ENCODE results near the gene MINAR1.

The MINAR1 gene

DNA sequence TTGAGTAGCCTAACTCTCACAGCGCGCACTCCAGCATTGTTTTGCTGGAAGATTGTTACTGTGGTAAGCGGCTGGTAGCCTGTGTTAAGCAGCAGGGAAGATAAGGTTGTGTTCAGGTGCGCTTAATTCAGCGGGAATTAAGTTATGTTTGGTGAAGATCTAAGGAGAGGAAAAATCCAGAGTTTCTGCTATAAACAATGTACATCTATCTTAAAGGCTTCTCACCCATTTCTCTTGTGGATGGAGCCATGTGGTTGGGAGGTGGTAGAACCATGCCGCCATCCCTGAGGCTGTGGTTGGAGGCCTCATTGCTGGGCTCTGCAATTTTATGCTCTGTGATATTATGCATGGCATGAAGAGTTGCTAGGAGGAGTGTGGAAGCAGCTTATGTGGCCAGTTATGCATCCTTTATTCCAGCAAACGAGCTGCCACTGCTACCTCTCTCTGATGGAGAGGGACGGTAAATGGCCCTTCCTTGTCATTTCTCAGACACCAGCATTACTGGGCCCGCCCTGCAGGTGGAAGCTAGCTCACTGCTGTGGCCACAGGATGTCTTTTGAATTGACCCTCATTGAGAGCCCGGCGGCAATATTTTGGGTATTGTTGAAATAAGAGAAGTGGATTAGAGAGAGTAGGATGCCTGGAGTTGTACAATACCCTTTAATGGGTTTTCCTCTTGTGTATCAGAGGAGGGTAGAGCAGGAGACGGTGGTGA, 1.3 kb downstream of the MINAR1 start:
- DNase-seq: no peak

DNA sequence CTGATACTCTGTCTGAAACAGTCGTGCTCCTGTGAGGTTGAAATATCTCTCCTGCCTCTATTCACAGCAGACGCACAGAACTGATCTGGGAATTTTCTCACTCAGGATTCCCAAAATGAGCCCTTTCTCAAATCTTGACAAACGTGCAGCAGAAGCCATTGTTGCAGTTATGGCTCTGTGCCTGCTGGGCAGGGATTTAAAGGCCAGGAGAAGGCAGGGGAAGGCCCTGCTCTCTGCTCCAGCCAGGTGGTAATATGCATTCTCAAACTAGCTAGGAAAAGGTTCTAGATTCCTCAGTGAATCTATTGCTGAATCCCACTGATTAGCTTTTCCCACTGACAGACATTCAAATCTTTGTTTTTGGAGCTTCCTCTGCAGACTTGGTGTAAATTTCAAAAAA, 2.2 kb downstream of the MINAR1 start:
- no peak for DNase-seq

DNA sequence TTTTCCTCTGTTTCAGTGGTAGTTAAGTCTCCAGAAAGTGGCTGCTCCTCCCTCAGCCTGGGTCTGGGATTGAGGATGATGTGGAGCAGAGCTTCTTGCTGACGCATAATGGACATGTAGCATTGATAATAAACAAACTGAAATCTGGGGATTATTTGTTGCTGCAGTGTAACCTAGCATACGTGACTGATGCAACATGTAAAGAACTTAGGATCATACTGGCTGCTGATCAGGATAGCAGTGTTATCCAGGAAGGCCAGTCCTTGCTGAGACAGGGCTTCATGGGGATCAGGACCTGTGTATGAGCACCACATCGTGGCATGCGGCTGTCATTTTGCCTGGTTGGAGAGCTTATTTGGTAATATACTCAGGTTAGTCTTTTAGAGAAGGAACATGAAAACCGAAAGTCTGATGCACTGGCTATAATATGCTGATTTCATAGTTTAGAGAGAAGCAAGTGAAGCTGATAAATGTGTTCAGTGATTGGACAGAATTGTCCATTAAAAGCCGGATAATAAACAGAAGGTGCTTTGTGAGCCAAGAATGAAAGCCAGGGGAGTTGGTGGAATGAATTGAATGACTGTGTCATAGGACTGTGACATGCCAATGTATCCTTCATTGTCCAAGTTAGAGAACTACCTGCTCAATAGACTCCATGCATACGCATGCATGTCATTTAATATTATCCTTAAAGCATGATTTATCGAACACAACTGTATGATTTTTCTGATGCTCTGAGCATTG, 4.1 kb downstream of the MINAR1 start:
- DNase-seq: no peak

DNA sequence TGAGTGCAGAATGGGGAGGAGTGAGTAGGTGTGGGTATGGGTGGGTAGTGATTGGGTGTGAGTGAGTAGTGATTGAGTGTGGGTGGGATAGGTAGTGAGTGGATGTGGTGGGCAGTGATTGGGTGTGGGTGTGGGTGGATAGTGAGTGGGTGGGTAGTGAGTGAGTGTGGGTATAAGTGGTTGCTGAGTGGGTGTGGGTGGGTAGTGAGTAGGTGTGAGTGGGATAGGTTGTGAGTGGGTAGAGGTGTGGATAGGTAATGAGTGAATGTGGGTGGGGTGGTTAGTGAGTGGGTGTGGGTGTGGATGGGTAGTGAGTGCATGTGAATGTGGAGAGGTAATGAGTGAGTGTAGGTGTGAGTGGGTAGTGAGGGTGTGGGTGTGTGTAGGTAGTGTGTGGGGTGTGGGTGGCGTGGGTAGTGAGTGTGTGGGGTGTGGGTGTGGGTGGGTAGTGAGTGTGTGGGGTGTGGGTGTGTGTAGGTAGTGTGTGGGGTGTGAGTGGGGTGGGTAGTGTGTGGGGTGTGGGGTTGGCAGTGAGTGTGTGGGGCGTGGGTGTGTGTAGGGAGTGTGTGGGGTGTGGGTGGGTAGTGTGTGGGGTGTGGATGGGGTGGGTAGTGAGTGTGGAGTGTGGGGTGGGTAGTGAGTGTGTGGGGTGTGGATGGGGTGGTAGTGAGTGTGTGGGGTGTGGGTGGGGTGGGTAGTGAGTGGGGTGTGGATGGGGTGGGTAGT, 5.3 kb downstream of the MINAR1 start:
- DNase-seq: no peak

DNA sequence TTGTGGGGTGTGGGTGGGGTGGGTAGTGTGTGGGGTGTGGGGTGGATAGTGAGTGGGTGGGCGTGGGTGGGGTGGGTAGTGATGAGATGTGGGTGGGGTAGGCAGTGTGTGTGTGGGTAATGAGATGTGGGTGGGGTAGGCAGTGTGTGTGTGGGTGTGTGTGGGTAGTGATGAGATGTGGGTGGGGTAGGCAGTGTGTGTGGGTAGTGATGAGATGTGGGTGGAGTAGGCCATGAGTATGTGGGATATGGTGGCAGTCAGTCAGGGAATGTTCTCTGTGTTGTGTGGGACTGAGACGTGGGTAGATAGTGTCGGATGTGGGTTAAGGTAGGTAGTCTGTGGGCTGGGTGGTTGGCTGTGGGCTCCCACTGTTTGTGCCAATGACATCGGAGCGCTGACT, 7.1 kb downstream of the MINAR1 start:
- no peak for DNase-seq

DNA sequence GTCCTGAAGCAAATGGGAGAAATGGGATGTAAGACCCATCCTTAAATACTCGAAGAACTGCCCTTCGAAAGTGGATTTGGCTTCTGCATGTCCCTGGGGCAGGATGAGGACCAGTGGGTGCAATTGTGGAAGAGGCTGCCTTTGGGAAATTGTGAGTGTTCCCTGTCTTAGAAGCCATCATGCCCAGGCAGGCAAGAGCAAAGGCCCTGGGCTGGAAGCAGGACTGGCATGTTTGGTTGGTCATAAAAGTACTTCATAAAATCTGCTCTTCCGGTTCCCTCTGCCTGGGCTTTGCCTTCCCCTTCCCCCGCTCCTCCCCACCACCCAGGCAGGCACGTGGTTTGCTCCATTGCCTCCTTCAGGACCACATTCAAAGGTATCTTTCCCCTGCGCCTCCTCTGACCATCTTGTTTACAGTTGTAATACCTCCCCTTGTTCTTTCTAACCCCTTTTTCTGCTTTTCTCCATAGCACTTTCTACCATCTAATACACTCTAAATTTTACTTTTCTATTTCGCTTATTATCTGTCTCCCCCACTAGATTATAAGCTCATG, 8.3 kb downstream of the MINAR1 start:
- no peak for DNase-seq

DNA sequence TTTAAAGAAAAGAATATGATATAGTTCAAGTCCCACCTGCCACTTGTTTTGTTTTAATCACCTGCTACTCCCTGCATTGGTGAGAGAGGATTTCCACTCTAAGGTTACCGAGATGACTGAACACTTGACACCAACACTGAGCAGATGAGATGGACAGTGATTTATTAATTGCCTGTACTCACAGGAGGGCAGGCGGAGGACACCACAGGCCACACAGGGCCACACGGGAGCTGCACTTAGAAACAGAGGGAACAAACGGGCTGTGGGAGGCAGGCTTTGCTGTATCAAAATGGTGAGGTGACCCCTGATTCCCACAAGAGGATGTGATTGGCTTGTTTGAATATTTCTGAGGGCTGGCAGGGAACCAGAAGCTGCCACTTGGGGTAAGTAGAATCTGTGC, 10.8 kb downstream of the MINAR1 start:
- DNase-seq: no peak

DNA sequence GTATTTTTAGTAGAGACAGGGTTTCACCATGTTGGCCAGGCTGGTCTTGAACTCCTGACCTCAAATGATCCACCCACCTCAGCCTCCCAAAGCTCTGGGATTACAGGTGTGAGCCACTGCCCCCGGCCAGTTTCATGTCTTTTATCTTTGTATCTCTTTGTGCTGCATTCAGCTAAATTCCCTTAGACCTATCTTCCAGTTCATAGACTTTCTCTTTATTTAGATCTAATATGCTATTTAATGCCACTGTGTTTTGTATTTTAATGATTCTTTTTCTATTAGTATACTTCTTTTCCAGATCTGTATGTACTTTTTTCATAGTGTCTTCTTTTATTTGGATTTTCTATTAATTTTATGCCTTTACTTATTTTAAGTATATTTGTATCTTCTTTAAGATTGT, 14.9 kb downstream of the MINAR1 start:
- no peak for DNase-seq

DNA sequence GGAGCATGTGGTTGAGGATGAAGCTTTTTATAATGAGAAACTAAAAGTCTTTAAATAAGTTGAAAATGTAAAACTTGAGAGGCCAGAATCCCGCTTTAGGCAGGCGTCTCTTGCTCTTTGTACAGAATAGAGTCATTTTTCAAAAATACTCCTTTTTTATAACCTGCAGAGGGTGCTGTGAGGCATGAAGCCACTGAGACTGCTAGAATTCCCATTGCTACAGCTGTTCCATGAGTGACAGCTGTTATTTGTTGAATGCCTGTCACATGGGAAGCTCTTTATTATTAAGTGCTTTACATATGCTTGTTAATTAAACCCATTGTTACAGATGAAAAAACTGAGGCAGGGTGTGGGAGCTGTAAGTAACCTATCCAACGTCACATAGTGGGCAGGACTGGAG, 18.5 kb downstream of the MINAR1 start:
- DNase-seq: no peak

DNA sequence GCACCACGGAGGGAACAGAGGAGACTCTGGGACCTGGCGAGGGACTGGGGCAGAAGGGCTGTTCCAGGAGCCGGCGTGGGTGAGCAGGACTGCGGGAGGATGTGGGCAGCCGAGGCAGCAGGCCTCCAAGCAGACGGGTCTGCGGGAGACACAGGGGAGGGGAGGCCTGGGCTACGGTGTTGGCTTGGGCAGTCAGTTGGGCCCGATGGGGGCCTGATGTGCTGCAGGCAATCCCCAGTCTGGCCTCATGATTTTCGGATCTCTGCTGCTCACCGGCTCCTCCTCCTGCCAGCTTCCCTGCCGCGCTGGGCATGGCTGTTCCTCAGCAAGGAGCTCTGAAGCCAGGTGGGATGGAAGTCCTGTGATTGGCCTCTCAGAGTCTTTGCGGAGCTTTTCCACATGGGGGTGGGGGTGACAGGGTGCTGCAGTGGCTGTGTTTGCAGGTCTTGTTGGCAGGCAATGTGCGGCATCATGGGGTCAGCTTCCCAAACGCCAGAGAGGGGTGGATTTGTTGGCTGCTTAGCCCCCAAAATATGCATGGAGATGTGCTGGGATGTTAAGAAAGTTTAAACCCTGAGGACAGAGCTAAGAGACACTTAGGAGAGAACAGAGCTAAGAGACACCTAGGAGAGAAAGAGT, 19.3 kb downstream of the MINAR1 start:
- no peak for DNase-seq

DNA sequence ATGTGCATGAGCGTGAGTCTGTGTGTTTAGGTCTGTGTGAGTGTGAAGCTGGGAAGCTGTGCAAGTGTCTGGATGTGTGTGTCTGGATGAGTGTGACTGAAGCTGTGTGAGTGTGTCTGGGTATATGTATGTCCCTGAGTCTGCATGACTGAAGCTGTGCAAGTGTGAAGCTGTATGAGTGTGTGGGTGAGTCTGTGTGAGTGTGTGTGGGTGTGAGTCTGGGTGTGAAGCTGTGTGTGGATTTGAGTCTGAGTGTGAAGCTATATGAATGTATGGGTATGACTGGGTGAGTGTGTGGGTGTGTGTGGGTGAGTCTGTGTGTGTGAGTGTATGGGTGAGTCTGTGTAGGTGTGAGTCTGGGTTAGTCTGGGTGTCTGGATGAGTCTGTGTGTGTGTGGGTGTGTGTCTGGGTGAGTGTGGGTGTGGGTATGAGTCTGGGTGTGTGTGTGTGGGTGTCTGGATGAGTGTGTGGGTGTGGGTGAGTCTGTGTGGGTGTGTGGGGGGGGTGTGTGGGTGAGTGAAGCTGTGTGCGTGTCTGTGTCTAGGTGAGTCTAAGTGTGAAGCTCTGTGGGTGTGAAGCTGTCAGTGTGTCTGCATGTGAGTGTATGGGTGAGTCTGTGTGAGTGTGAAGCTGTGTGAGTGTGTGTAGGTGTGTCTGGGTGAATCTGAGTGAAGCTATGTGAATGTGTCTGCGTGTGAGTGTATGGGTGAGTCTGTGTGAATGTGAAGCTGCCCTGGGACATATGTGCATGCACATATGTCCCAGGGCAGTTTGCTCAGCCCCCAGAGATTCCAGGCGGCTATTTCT, 20.3 kb downstream of the MINAR1 start:
- no peak for DNase-seq

DNA sequence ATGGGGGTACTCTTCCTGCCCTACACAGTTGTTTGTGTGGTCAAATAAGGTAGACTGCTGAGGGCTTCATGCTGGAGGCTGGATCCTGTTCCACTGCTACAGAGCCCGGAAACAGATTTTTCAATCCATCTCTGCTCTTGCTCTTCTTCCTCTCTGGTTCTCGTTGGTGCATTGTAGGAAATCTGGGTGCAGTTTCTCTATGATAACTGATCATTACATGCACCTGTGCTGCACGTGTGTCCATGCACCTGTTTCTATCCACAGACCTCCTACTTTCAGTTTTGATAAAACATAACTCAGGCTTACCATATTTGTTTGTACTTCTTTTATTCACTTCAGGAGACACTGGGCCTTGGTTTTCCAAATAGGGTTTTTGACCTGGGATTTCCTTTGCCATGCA, 21.3 kb downstream of the MINAR1 start:
- no peak for DNase-seq

DNA sequence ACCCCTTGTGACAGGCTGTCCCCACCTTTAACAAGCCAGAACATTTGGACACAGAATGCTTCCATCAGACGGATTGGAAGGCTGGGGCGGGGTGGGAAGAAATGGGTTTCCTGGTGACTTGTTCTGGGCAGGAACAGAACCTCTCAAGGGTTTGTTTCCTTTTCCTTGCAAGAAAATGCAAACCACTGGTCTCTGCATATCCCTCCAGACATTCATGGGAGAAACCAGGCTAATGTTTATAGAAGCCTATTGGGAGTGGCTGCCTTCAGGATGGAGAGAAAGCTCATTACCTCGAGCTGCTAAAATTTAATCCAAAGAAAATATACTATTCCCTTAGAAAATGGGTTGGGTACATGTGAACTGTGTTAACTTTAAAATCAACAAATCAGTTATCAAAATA, 21.9 kb downstream of the MINAR1 start:
- no peak for DNase-seq

DNA sequence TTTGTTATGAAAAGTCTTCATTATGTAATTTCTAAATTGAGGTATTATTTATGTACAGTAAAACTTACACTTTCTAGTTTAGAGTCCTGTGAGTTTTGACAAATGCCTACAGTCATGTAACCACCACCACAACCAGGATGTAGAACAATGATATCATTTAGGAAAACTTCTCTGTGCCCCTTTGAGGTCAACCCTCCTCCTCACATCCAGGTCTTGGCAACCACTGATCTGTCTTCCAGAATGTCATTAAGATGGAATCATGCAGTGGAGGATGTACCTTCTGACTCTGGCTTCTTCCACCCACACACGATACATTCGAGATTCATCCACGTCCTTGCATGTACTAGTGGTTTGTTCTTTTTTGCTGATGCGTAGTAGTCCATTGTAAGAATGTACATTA, 23.2 kb downstream of the MINAR1 start:
- DNase-seq: no peak

DNA sequence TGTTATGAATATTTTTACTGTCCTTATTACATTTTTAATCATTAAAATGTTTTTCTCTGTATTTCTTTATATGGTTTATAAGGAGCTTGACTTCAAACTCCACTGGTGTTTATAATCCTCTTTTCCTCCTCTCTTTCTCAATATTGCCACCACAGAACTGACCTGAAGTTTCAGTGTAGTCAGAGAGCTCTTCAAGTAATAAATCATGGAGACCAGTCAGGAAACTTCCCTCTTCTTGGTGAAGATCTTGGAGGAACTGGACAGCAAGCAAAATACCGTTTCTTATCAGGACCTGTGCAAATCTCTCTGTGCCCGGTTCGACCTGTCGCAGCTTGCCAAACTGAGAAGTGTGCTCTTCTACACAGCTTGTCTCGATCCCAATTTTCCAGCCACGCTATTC, 23.8 kb downstream of the MINAR1 start:
- DNase-seq: no peak

DNA sequence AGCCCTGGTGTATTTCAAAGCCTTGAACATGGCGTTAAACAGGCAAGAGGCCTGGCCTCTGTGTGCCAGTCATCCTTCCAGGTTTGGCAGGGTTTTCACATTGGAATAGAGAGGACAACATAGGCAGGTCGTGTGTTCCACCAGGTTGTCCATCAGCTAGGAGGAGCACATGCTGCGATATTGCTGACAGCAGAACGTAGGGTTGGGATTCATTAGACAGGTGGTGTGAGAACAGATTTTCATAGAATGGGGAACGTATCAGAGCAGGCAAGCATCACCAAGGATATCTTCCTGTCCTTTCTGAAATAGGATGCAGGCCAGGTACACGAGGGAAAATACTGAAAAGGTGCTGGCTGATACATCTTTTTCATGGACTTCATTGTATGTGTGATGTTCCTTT, 26.4 kb downstream of the MINAR1 start:
- no peak for DNase-seq

DNA sequence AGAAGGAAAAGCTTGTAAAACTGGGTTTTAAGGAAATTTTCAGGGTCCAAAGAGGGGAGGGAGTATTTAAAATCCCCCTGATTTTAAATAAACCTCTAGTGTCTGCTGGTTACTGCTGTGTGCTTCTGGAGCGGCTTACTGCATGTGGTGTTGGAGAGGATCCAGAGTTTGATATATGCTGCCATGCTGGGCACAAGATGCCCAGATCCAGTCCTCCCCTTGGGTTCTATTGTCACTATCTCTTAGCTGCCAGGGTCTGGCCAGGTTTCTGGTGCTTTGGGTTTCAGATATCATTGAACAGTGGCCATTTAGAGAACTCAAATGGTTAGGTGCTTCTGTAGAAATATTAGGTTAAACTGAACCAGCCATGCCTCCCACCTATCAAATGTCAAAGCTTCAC, 27.5 kb downstream of the MINAR1 start:
- DNase-seq: no peak

DNA sequence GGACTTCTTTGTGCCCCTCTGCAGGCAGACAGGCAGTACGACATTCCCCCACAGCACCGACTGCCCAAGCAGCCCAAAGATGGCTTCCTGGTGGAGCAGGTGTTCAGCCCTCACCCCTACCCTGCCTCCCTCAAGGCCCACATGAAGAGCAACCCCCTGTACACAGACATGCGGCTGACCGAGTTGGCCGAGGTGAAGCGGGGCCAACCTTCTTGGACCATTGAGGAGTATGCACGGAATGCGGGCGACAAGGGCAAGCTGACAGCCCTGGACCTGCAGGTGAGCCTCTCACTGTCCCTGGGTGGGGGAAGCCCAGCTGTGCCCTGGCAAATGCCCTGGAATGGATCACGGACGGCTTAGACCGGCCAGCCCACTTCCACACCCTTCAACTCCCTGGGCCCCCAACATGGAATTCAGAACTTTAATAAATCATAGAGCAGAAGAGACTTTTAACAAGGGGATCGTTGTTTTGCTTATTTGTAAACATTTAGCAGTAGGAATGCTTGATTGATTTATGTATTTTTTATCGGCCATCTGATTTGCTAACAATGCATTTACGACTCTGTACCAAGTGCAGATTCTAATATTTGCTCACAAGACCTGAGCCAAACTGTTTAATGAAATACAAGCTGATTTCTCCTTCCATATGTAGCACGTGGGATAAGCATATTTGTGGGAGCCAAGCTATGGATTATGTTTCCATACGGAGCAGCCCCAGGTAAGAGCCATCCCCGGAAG, 31.1 kb downstream of the MINAR1 start:
- no peak for DNase-seq

DNA sequence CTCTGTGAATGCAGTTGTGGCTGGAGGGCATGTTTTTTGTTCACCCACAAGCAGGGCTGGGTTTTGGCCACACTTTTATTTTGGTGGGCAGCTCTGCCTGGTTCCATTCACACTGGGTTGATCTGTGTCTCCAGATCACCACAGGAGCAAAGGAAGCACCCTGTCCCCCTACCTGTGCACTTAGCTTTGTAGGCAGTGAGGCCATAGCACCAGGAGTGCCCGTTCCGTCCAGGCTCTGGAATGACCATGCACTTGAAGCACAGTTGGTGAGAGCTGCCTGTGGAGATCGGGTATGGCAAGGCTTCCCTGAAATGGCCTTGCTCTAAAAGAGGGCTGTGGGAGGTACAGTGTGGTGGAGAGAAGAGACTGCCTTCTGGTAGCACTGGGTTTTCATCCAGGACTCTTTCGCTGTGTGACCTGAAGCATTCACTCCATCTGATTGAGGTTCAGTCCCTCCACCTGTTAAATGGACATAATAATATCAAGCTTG, 31.7 kb downstream of the MINAR1 start:
- no peak for DNase-seq

DNA sequence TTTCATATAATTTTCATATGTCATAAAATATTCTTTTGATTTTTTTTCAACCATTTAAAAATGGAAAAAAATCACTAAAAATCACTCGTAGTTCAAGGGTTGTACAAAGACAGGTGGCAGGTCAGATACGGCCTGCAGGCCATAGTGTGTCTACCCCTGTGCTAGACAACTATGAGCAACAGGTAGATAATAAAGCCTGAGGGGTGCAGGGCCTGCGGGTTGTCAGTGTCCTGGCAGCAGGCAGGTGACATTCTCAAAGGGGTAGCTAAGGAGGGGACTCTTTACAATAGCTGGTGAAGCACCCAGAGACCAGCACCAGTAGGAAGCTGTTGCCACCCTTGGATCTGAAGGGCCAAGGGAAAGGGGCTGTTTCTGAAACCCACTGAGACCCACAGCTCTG, 34.4 kb downstream of the MINAR1 start:
- DNase-seq: no peak

DNA sequence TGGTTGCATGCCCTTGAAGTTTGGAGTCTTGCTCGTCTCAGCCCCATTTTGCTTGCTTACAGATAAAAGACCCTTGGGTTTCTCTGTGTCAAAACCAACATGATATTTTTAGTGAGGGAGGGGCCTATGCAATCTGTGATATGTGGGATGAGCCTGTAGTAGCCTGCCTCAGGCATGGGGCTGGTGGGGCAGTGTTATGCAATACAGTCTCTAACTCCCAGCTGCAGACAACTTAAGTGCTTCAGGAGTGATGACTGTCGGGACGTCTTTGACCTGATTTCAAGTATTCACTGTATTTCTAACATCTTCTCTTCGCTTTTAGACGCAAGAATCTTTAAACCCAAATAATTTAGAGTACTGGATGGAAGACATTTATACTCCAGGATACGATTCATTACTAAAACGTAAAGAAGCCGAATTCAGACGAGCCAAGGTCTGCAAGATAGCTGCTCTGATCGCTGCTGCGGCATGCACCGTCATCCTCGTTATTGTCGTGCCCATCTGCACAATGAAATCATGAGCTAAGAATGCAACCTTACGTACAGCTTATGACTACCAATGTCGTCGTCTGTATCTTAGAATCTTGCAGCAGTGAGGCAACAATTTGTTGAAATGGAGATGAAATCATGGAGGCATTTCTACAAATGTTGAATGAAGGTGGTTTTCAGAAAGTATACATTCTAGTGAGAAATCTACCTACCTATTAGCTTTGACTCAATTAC, 35.9 kb downstream of the MINAR1 start:
- DNase-seq: no peak
